Hepatocyte (in vitro differentiated cells): ENCODE results near the gene EXPH5.

Source experiments
- EZH2 ChIP-seq: fragments of 200-600 bp; sonication (generic); IDR thresholded peaks from 2 replicates; pipeline ENCODE4 v1.6.1; 2016; ENCODE audit warnings: antibody characterized with exemption, mild to moderate bottlenecking, borderline replicate concordance
- EZH2phosphoT487 ChIP-seq: fragments of 200-600 bp; sonication (generic); IDR thresholded peaks from one replicate; pipeline ENCODE4 v1.6.1; 2018; ENCODE audit warnings: antibody characterized with exemption, mild to moderate bottlenecking, low read depth, moderate library complexity; ENCODE audit not compliant: unreplicated experiment, severe bottlenecking
- TF ChIP-seq, protein P1 (sequence below): fragments of 200-600 bp; sonication (generic); IDR thresholded peaks from 2 replicates; pipeline ENCODE4 v1.5.1; 2016; ENCODE audit warnings: antibody characterized with exemption, mild to moderate bottlenecking; ENCODE audit not compliant: poor library complexity

DNA sequence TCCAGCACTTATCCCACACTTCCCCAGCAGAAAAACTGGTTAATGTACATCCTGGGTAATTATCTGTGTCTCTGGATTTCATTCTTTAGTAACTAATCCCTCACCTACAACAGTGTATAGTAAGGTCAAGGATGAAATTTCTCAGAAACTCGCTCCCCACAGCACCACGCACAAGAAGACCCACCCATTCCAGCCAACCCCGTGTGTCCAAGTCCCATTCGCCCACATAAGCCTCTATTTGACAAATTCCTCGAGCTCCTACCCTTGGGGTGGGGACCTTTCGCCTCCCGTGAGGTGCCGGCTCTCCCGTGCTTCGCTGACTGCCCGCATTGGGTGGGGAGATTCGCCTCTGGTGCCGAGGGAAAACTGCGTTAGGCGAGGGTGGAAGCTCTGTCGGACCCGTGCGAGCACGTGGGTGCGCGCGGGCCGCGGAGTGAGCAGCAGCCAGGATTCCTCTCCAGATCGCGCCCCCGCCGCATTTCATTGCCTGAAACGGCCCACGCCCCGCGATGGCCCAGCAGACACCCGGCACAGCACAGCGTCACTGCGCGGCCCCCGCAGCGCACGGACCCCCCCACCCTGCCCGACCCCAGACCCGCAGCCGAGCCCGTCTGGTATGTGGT is 866 bp downstream of the EXPH5 start:
- TF ChIP-seq EZH2 (no peak), EZH2phosphoT487 (no peak)
- TF ChIP-seq, protein P1, sequence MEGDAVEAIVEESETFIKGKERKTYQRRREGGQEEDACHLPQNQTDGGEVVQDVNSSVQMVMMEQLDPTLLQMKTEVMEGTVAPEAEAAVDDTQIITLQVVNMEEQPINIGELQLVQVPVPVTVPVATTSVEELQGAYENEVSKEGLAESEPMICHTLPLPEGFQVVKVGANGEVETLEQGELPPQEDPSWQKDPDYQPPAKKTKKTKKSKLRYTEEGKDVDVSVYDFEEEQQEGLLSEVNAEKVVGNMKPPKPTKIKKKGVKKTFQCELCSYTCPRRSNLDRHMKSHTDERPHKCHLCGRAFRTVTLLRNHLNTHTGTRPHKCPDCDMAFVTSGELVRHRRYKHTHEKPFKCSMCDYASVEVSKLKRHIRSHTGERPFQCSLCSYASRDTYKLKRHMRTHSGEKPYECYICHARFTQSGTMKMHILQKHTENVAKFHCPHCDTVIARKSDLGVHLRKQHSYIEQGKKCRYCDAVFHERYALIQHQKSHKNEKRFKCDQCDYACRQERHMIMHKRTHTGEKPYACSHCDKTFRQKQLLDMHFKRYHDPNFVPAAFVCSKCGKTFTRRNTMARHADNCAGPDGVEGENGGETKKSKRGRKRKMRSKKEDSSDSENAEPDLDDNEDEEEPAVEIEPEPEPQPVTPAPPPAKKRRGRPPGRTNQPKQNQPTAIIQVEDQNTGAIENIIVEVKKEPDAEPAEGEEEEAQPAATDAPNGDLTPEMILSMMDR = no peak
